Measurements from ENCODE around the gene TTBK2.
"Not testable (repeated sequence)": the region's sequence is repeated elsewhere in the genome, so short reads cannot be mapped to it uniquely, and the experiment has no call there.

TTBK2 gene

DNA sequence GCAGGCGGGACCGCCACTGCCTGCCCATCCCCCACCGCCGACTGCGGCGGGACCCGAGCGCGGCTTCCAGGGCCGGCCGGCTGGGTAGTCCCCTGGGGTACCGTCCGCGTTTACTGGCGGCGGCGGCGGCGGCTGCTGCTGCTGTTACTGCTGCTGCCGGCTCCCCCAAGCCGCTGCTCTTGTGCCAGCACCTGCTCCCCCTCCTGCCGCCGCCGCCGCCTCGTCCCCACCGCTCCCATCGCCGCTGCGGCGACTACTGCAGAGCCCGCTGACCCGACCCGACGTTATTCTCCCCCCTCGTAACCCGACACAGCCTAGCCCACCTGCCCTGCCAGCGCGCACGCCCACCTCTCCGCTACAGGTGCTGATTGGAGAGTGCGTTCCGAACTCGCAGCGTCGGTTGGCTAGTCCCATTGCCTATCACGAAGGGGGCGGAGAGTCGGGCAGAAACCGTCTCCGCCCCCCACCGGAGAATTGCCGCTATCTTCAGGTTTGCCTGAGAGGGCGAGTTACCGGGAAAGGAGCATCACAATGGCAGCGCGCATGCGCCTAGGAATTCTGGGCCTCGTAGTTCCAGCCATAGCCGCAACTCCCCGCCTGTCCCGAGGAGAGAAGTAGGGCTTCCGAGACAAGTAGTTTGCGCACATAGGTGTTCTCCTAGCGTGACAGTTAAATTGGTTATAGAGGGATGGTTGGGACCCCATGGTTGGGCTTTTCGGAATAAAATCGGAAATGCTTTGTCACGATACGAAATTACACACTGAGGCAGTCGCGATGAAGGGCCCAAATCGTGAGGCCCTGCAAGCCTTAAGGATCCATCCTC lies at the start of gene TTBK2:
TTBK2 (minus strand) TSS at position 260 of the 823 bp plus-strand sequence. CDS start 42,161 bp downstream, outside the sequence.
- DNase-seq = peak; percentile 97

DNA sequence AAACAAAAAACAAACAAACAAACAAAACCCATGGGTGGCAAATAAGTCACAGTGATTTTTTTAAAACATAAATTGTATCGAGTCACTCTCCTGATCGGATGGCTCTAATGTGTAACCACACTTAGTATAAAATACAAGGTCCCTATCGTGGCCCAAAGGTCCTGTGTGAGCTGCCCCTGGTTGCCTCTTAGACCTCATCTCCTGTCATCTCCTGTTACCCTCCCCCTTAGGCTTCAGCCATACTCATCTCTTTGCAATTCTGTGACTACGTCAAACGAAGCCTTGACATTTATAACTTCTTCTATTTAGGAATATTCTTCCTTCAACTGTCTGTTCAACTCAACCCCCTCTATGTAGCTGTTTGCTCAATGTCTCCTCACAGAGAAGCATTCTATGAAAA lies 43.9 kb upstream of the TTBK2 start:
- DNase-seq = no peak

DNA sequence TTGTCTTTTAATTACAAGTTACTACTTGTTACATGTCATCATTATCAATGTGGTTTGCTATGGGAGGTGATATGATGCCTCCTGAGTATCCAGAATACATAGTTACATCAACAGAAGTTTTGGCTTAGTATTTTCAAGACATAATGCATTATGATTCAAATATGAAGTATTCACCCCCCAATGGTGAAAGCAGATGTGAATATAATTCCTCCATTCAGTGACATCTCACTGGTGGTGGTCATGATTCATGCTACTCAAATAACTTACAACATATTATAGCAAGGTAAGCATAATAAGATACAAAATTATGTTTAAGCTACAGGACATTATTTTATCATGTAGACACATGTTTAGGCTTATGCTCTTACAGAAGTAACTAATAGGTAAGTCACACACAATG lies 34.9 kb upstream of the TTBK2 start:
- DNase-seq = no peak

DNA sequence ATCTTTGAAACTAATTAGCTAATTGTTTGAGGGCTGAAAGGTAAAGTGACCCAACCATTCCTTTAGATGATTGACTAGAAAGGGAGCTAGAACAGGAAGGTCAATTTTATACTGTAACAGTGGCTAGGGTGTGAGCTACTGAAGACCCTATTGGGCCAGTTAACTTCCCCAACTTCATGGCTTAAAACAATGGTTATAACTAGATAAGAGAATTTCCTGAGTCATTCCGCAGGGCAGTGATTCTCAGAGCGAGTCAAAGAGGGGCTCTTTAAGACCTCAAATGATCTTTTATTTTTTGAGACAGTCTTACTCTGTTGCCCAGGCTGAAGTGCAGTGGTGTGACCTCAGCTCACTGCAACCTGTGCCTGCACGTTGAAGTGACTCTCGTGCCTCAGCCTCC lies 33.7 kb upstream of the TTBK2 start:
- DNase-seq = no peak

DNA sequence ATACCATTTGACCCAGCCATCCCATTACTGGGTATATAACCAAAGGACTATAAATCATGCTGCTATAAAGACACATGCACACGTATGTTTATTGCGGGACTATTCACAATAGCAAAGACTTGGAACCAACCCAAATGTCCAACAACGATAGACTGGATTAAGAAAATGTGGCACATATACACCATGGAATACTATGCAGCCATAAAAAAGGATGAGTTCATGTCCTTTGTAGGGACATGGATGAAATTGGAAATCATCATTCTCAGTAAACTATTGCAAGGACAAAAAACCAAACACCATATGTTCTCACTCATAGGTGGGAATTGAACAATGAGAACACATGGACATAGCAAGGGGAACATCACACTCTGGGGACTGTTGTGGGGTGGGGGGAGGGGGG lies 28.3 kb upstream of the TTBK2 start:
- not testable (repeated sequence) for DNase-seq

DNA sequence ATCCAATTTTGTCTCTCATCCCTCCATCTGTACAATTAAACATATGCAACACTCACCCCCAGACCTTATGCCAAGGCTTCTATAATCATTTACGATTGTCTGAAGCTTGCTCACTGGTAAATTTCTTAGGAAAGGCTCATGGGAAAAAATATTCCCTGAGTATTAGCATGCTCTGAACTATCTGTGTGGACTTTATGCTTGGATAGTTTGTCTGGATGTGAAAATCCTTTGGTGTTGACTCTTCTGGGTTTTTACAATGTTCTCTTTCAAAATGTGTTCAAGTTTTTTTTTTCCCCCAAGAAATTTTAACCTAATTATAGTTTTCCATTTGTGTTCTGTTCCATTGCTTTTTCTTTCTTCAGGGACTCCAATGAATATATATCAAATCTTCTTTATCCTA lies 19.9 kb upstream of the TTBK2 start:
- no peak for DNase-seq

DNA sequence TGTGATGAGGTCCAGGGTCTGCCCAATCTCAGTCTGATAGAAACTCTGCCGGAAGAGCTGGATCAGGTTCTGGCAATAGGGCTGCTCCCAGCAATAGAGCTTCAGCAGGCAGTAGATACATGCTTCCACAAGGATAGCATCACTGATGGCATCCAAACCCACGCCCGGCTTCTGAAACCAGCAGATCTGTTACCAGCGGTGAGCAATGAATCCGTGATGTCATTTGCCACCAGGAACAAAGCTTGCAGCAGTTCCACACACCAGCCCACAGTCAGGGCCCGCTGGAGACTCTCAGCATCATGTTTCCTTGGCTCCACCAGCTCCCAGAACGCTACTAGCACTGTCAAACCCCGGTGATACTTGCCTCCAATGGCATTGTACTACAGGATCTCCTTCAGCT lies 19.3 kb upstream of the TTBK2 start:
- DNase-seq = no peak

DNA sequence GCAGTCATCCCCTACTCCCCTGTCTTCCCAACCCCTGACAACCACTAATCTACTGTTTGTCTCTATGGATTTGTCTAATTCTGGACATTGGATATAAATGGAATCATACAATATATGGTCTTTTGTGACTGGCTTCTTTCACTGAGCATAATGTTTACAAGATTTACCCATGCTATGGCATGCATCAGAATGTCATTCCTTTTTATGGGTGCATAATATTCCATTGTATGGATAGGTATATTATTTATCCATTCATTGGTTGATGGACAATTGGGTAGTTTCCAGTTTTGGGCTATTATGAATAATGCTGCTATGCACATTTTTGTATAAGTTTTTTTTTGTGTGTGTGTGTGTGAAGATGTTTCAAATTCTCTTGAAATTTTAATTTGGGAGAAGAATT lies 16.6 kb upstream of the TTBK2 start:
- DNase-seq = no peak

DNA sequence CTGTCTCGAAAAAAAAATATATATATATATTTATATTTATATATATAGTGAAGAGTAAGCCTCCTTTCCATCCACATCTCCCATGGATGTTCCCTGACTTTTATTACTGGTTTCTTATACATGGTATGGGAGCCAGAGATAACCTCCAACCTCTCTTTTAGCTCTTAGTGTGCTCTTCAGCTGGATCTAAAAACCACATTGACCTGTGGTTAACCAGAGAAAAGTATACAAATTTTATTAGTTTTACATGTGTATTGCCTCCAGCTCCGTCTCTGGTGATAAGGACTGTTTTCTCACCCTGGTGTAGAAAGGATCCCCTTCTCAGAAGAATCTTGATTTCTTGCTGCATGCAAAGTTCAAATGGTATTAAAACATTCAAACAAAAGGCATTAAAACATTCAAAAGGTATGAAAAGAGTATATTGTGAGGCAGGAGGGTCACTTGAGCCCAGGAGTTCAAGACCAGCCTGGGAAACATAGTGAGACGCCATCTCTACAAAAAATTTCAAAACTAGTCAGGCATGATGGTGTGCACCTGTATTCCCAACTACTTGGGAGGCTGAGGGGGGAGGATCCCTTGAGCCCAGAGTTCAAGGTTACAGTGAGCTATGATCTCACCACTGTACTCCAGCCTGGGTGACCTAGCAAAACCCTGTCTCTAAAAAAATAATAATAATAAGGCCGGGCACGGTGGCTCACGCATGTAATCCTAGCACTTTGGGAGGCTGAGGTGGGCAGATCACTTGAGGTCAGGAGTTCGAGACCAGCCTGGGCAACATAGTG lies 13.5 kb upstream of the TTBK2 start:
- DNase-seq = no peak

DNA sequence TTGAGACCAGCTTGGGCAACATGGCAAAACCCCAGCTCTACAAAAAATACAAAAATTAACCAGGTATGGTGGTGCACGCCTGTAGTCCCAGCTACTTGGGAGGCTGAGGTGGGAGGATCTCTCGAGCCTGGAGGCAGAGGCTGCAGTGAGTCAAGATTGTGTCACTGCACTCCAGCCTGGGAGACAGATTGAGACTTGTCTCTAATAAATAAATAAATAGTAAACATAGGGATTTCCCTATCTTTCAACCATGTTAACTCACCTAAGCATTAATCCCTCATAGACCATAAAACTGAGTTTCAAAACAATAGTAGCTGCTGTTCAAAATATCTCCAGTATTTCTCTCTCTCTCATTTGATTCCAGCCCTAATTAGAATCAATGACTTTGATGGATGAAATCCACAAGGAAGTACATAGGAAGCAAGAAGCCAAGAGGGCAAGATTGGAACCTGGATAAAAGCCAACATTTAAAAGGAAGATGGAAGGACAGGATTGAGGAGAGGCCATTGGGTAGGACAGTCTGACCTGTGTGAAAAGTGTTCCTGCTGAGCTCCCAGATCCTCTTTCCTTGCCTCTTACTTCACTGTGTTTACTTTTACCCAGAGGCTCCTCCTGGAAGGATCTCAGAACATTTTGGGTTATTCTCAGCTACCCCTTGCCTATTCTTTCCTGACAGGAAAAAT lies 12.4 kb upstream of the TTBK2 start:
- no peak for DNase-seq

DNA sequence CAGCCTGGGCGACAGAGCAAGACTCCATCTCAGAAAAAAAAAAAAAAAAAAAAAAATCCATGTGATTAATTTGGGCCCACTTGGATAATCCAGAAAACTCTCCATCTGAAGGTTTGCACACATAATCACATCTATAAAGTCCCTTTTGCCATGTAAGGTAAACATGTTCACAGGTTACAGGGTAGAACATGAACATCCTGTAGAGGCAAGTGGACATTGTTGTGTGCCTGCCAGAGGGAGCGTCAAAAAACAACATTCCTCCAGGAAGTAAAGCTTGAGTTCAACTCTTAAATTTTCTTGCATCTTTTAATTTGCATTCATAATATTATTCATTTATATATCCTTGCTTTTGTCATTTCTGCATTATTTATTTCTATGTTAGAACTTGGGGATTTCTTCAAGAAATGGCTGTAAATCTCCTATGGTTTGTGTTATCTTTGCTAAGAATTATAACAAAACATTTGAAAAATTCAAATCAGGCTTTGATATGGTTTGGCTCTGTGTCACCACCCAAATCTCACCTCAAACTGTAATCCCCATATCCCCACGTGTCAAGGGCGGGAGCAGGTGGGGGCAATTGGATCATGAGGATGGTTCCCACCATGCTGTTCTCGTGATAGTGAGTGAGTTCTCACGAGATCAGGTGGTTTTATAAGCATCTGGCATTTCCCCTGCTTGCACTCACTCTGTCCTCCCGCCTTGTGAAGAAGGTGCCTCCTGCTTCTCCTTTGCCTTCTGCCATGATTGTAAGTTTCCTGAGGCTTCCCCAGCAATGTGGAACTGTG lies 11.3 kb upstream of the TTBK2 start:
- no peak for DNase-seq

DNA sequence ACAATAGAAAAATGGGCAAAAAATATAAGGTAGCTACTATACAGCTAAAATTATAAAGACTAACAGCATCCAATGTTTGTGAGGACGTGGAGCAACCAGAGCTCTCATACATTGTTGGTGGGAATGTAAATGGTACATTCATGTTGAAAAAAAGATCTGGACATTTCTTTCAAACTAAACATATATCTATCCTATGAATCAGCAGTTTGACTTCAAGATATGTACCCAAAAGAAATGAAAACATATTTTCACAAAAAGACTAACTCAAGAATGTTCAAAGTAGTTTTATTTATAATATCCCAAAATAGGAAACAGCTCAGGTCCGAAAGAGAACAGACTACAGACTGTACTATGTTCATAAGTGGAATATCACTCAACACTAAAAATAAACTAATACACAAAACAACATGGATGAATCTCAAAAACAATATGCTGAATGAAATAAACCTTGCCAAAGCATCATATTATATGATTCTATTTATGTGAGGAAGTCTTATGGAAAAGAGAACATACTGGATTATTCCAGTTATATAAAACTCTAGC lies 8.8 kb upstream of the TTBK2 start:
- no peak for DNase-seq

DNA sequence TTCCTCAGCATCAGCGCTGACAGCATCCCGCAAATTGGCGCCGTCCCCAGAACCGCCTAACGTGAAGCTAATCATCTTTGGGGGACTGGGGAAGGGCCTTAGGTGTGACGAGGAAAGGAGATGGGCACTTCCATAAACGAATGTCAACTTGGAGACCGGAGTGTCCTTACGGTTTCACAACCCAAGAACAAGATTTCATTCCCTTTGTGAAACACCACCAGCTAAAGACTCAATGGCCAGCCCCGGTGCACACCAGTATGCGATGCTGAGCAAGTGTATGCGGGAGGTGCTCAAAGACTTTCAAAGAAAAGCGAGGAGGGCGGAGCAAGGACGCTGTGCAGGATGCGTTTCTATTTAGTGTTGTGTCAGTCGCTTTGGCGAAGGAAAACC lies 759 bp upstream of the TTBK2 start:
- DNase-seq = peak; percentile 30

DNA sequence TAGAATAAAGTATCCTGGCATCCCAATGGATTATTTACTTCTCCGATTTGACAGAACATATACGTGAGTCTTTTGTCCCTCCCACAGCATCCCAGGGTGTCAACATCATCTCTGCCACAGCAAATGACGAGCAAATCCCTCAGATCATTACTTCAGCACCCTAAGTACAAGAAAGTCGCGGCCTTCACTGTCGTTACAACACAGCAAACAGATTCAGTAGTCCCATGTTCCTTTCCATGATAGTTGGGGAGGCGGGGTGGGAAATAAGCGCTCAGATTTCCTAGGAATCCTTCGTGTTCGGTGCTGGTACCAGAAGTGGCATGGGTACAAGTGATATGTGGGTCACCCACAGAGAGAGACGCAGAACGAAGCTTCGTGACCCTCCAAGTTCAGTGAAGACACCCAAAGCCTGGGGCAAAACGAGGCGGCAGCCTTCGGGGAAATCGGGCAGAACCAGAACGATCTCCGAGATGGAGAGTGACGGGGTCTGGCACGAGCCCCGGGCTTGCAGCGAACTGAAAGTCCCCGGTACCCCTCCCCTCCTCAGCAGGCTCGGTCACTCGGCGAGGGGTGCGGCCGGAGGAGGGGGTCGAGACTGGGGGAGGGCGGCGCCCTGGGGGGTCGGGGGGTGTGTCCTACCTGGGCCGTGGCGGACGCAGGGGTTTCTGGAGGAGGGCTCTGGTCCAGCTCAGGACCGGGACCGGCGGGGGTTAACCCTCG lies 619 bp downstream of the TTBK2 start:
- peak; percentile 16 for DNase-seq

DNA sequence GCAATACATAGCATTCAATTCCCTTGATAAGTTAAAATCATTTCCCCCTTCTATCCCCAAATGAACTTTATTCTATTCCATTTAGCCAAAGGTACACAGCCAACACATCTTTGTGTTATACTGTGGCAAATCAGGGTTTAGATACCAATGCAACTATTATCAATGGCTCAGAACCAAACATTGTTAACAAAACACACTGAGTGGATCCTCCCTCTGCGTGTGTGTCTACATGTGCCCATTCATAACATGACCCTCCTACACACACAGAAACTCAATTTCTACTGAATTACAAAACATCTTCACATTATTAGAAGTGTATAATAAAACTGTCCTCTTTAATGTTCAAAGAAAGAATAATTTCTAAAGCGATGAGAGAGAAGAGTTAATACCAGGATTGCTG lies 1.3 kb downstream of the TTBK2 start:
- DNase-seq = no peak

DNA sequence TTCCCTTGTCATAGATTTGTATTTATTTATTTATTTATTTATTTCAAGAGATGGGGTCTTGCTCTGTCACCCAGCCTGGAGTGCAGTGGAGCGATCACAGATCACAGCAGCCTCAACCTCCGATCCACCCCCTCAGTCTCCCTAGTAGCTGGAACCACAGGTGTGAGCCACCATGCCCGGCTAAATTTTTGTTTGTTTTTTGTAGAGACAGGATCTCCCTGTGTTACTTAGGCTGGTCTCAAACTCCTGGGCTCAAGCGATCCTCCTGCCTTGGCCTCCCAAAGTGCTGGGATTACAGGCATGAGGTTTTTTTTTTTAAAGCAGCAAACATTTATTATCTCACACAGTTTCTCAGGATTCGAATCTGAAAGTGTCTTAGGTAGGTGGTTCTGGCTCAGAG lies 2.5 kb downstream of the TTBK2 start:
- DNase-seq = no peak

DNA sequence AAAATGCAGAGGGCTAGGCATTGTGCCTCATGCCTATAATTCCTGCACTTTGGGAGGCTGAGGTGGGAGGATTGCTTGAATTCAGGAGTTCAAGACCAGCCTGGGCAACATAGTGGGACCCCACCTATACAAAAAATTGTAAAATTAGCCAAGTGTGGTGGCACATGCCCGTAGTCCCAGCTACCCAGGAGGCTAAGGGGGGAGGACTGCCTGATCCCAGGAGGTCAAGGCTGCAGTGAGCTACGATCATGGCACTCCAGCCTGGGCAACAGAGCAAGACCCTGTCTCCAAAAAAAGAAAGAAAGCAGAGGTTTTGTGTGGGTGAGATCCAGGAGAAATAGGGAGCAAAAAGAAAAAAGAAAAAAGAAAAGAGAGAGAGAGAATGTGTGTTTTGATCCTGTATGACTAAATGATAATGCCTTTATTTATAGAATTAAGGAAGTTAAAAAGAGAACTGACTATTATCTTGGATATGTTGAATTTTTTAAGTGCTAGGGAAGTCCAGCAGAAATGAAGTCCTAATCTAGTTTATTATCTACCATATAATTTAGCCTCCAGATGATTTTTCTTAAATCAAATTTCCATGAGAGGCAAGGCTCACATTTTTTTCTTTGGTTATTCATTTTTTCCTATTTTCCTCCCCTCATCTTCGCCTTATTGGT lies 4.8 kb downstream of the TTBK2 start:
- DNase-seq = no peak

DNA sequence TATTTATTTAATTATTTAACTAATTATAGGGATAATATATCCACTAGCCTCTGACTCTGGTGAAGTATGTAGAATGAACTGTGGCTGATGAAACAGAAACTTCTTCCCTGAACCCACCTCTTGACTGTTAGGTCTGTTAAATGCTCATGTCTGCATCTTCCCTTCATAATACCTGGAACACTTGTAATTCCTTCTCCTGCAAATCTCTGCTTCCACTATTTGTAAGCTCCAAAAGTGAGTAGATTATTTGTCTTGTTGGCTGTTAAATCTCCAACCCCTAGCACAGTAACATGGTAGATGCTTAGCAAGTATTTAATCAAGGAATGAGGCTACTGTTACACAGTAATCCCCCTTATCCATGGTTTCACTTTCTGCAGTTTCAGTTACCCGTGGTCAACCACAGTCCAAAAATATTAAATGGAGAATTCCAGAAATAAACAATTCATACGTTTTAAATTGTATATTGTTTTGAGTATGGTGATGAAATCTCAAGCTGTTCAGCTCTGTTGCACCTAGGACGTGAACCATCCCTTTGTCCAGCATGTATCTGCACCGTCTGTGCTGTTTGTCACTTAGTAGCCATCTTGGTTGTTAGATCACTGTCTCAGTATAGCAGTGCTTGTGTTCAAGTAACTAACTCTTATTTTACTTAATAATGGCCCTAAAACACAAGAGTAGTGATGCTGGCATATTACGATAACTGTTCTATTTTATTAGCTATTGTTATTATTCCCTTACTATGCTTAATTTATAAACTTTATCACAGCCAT lies 5.7 kb downstream of the TTBK2 start:
- DNase-seq = no peak

DNA sequence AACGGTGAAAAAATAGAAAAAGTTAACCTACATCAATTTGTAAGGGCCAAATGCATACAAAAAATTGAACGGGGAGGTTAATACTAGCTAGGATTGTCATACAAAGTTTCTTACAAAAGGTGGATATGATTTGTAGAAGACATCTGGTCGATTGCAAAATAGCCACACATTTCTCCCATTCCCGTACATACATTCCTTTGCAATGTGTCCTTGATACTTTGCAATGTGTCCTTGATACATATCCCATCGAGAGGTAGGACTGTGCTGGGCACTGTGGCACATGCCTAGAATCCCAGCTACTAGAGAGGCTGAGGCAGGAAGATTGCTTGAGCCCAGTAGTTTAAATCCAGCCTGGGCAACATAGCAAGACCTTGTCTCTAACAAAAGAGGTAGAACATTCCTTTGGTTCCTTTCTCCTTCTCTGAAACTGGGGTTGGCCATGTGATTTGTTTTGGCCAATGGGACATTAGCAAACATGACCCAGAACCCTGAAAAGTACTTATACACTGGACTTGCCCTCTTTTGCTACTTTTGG lies 9.5 kb downstream of the TTBK2 start:
- DNase-seq = no peak

DNA sequence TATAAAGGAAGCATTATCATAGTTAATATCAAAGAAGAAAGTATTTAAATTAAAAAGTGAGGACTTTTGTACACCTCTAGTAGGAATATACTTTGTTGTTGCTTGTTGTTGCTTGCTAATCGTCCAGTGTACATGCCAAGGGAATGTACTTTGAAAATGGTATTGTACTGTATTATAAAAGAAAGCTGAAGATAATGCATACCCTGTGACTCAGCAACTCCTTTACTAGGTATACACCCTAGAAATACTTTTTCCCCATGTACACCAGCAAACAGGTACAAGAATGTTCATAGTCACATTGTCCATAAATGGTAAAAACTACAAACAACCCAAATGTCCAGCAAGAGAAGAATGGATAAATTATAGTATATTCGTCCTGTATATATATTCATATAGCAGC lies 12.0 kb downstream of the TTBK2 start:
- DNase-seq = no peak

All from stimulated activated CD4-positive, alpha-beta T cell treated with anti-CD3 and anti-CD28 coated beads, Interleukin-1b, Interleukin-23, amount 100 ng/mL, for 48 hours (primary cell).